H9 (cell line): ENCODE measurements around the gene ZNF653. TPM values are rescaled to one million over a fixed set of nuclear protein-coding genes. Genes with fewer than 3 reads are reported as not detected.

ENCODE experiments used
- DNase-seq: peaks from one replicate; pipeline ENCODE4 v3.0.0-alpha.2; 2017
- H2AFZ ChIP-seq: one replicate; pipeline ENCODE4 v1.6.1; 2013; ENCODE audit warnings: mild to moderate bottlenecking, low read length, control low read depth, moderate library complexity
- H2AK5ac ChIP-seq: 2 replicates; pipeline ENCODE4 v1.6.1; 2013; ENCODE audit warnings: low read length, control low read depth, mixed read lengths; ENCODE audit not compliant: insufficient read length
- H2BK120ac ChIP-seq: one replicate; pipeline ENCODE4 v1.6.1; 2013; ENCODE audit warnings: low read depth, mild to moderate bottlenecking, low read length, control low read depth, inconsistent platforms; ENCODE audit not compliant: poor library complexity, severe bottlenecking
- H2BK12ac ChIP-seq: 2 replicates; pipeline ENCODE4 v1.6.1; 2013; ENCODE audit warnings: low read length, control low read depth, mixed read lengths, low read depth; ENCODE audit not compliant: insufficient read length
- H2BK15ac ChIP-seq: 2 replicates; pipeline ENCODE4 v1.6.1; 2013; ENCODE audit warnings: low read depth, low read length, control low read depth
- H2BK20ac ChIP-seq: one replicate; pipeline ENCODE4 v1.6.1; 2013; ENCODE audit warnings: low read depth, mild to moderate bottlenecking, low read length, control low read depth, inconsistent platforms; ENCODE audit not compliant: poor library complexity, severe bottlenecking
- H2BK5ac ChIP-seq: 2 replicates; pipeline ENCODE4 v1.6.1; 2013; ENCODE audit warnings: low read length, control low read depth, mixed read lengths; ENCODE audit not compliant: insufficient read length
- H3K14ac ChIP-seq: 2 replicates; pipeline ENCODE4 v1.6.1; 2013; ENCODE audit warnings: low read length, control low read depth; ENCODE audit not compliant: insufficient read depth
- H3K18ac ChIP-seq: 2 replicates; pipeline ENCODE4 v1.6.1; 2013; ENCODE audit warnings: low read depth, mild to moderate bottlenecking, mixed read lengths, low read length, control low read depth; ENCODE audit not compliant: insufficient read length
- H3K23ac ChIP-seq: 2 replicates; pipeline ENCODE4 v1.6.1; 2013; ENCODE audit warnings: low read length, control low read depth, mixed read lengths, low read depth; ENCODE audit not compliant: insufficient read length
- H3K23me2 ChIP-seq: 2 replicates; pipeline ENCODE4 v1.6.1; 2013; ENCODE audit warnings: low read depth, mild to moderate bottlenecking, mixed read lengths, low read length, control low read depth; ENCODE audit not compliant: insufficient read length, poor library complexity, severe bottlenecking
- H3K27ac ChIP-seq: 2 replicates; pipeline ENCODE4 v1.5.1; 2013; ENCODE audit warnings: low read length, control low read depth, mixed read lengths, low read depth; ENCODE audit not compliant: insufficient read length
- H3K27me3 ChIP-seq: 2 replicates; pipeline ENCODE4 v1.6.1; 2013; ENCODE audit warnings: low read length, control low read depth, inconsistent platforms; ENCODE audit not compliant: insufficient read depth
- H3K4ac ChIP-seq: 2 replicates; pipeline ENCODE4 v1.6.1; 2013; ENCODE audit warnings: low read depth, mild to moderate bottlenecking, control low read depth, inconsistent platforms, low read length, moderate library complexity
- H3K4me1 ChIP-seq: 2 replicates; pipeline ENCODE4 v1.6.1; 2013; ENCODE audit warnings: low read length, control low read depth, inconsistent platforms; ENCODE audit not compliant: insufficient read depth
- H3K4me2 ChIP-seq: 2 replicates; pipeline ENCODE4 v1.6.1; 2013; ENCODE audit warnings: low read length, control low read depth, mixed read lengths; ENCODE audit not compliant: insufficient read length, insufficient read depth
- H3K56ac ChIP-seq: 2 replicates; pipeline ENCODE4 v1.6.1; 2013; ENCODE audit warnings: low read depth, mild to moderate bottlenecking, mixed read lengths, low read length, control low read depth; ENCODE audit not compliant: insufficient read length
- H3K79me1 ChIP-seq: 2 replicates; pipeline ENCODE4 v1.6.1; 2013; ENCODE audit warnings: low read depth, mild to moderate bottlenecking, moderate library complexity, low read length, control low read depth, inconsistent platforms; ENCODE audit not compliant: insufficient read depth, poor library complexity, severe bottlenecking
- H3K79me2 ChIP-seq: 2 replicates; pipeline ENCODE4 v1.6.1; 2013; ENCODE audit warnings: low read length, control low read depth, inconsistent platforms; ENCODE audit not compliant: insufficient read depth
- H3K9ac ChIP-seq: 2 replicates; pipeline ENCODE4 v1.6.1; 2013; ENCODE audit warnings: low read length, control low read depth, mixed read lengths; ENCODE audit not compliant: insufficient read length; ENCODE audit errors: extremely low read depth
- H3K9me3 ChIP-seq: one replicate; pipeline ENCODE4 v1.6.1; 2013; ENCODE audit warnings: low read depth, low read length, inconsistent platforms; ENCODE audit not compliant: control insufficient read depth
- H3T11ph ChIP-seq: one replicate; pipeline ENCODE4 v1.6.1; 2013; ENCODE audit warnings: mild to moderate bottlenecking, low read length, control low read depth, inconsistent platforms
- H4K20me1 ChIP-seq: one replicate; pipeline ENCODE4 v1.6.1; 2013; ENCODE audit not compliant: control insufficient read depth, insufficient read length, insufficient read depth
- H4K5ac ChIP-seq: 2 replicates; pipeline ENCODE4 v1.6.1; 2013; ENCODE audit warnings: low read depth, mild to moderate bottlenecking, mixed read lengths, low read length, control low read depth; ENCODE audit not compliant: insufficient read length
- H4K8ac ChIP-seq: replicated peaks from 2 replicates; pipeline ENCODE4 v1.6.1; 2013; ENCODE audit warnings: low read length, control low read depth, mixed read lengths, low read depth; ENCODE audit not compliant: insufficient read length
- H4K91ac ChIP-seq: 2 replicates; pipeline ENCODE4 v1.6.1; 2013; ENCODE audit warnings: low read depth, mild to moderate bottlenecking, moderate library complexity, mixed read lengths, low read length, control low read depth; ENCODE audit not compliant: insufficient read length
- H3K27ac Mint-ChIP-seq, 3 experiments: 2 replicates in 2 of 3; 3 replicates in 1 of 3; pipeline ENCODE4 v1.8.0; 2020 to 2021; ENCODE audit warnings: mixed read lengths in 3 of 3, mild to moderate bottlenecking in 1 of 3, moderate library complexity in 1 of 3
- H3K27me3 Mint-ChIP-seq: 2 replicates; pipeline ENCODE4 v1.8.0; 2021; ENCODE audit warnings: low read depth, mild to moderate bottlenecking, moderate library complexity, mixed read lengths
- H3K36me3 Mint-ChIP-seq, 3 experiments: 2 replicates in 2 of 3; 3 replicates in 1 of 3; pipeline ENCODE4 v1.8.0; 2020 to 2021; ENCODE audit warnings: low read depth in 3 of 3, mixed read lengths in 3 of 3; ENCODE audit not compliant: insufficient read depth in 1 of 3
- H3K4me1 Mint-ChIP-seq, 2 experiments: 2 replicates each; pipeline ENCODE4 v1.8.0; 2020; ENCODE audit warnings: mixed read lengths in 2 of 2
- H3K4me3 Mint-ChIP-seq, 2 experiments: 2 replicates in 1 of 2; 3 replicates in 1 of 2; pipeline ENCODE4 v1.8.0; 2020 to 2021; ENCODE audit warnings: mild to moderate bottlenecking in 2 of 2, mixed read lengths in 2 of 2, moderate library complexity in 1 of 2
- H3K9me3 Mint-ChIP-seq, 2 experiments: 2 replicates in 1 of 2; 3 replicates in 1 of 2; pipeline ENCODE4 v1.8.0; 2020; ENCODE audit warnings: mild to moderate bottlenecking in 2 of 2, mixed read lengths in 2 of 2, moderate library complexity in 1 of 2
- WGBS: extraction: QIAGEN DNeasy Blood & Tissue Kit; methylation state at CpG from one replicate; pipeline ENCODE4 v1.1.7; 2013; ENCODE audit warnings: missing lambda C conversion rate, low lambda C conversion rate, mixed read lengths; ENCODE audit not compliant: insufficient read length; ENCODE audit errors: extremely low coverage; 5-methylcytosine and 5-hydroxymethylcytosine counted together
- total RNA-seq: library from RNA; stranded (reverse); gene quantifications from 2 replicates; pipeline ENCODE4 v1.2.1, GENCODE V29; 2021
- TF ChIP-seq, protein P1 (sequence below): fragments of 200-600 bp; sonication (generic); conservative IDR thresholded peaks from 3 replicates; pipeline ENCODE4 v1.8.0; 2021; ENCODE audit warnings: antibody characterized with exemption, mild to moderate bottlenecking

Gene ZNF653
- total RNA-seq, 1 experiment from 2014 or later = 11.6 TPM

DNA sequence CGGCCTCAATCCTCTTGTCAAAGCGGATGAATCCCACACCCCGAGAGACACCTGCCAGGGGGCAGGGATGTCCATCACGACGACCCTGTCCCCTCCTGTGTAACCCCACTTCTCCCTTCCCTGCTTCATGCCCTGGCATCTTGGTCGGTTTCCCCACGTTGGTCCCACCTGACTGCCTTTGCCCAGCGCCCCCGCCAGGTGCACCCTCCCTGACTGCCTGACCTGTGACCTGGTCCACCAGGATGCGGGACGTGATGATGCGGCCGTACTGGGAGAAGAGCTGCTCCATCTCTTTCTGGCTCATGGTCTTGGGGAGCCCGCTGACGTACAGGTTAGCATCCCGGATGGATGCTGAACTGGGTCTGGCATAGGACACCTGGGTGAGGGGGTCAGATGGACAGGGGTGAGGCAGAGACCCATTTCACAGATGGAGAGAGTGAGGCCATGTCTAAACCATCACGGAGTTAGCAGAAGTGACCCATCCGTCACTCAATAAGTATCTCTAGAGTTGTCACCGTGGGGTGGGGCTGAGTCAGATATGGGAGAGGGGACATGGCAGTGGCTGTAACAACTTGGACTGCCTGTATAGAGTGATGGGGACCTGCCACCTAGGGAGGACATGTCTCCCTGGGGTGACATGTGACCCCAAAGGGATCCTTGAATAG lies 47.3 kb downstream of the ZNF653 start:
- no peaks in the 10 kb centered on the region for H3K23me2 ChIP-seq
- no peak overlapping the region for H3K27ac ChIP-seq
- no peak overlapping the region for H3T11ph ChIP-seq
- H3K9me3 ChIP-seq = no peaks in the 10 kb centered on the region
- H3K4me1 ChIP-seq = no peaks in the 10 kb centered on the region
- no peak overlapping the region for H3K4me2 ChIP-seq
- no peak overlapping the region for H2BK20ac ChIP-seq
- H3K79me2 ChIP-seq = no peaks in the 10 kb centered on the region
- Mint-ChIP-seq H3K27me3 (peaks cover 4% of the 10 kb centered on the region; the same call in 1 of the 2 replicates), H3K36me3 (no peaks in the 10 kb centered on the region), H3K4me1 (peaks cover 7 to 23% of the 10 kb centered on the region in 2 experiments), H3K27ac (no peak overlapping the region; a peak in 2 of 7 replicates), H3K9me3 (no peaks in the 10 kb centered on the region; a peak in 1 of 5 replicates), H3K4me3 (no peak overlapping the region)
- no peak overlapping the region for H4K91ac ChIP-seq
- no peak overlapping the region for H2AFZ ChIP-seq
- H2AK5ac ChIP-seq = no peak overlapping the region
- H3K18ac ChIP-seq = no peak overlapping the region
- no peak overlapping the region for H3K56ac ChIP-seq
- no peak overlapping the region for H2BK15ac ChIP-seq
- no peak for DNase-seq
- H4K5ac ChIP-seq = no peak overlapping the region
- H2BK5ac ChIP-seq = no peak overlapping the region
- no peak overlapping the region for H3K4ac ChIP-seq
- no CpG with 5 or more reads among the region's 19 CpGs for whole genome bisulfite sequencing
- H2BK12ac ChIP-seq = no peak overlapping the region
- no peaks in the 10 kb centered on the region for H3K27me3 ChIP-seq
- no peak overlapping the region for H3K9ac ChIP-seq
- H3K14ac ChIP-seq = no peak overlapping the region
- no peaks in the 10 kb centered on the region for H4K20me1 ChIP-seq
- no peak overlapping the region for H3K23ac ChIP-seq
- TF ChIP-seq, protein P1, sequence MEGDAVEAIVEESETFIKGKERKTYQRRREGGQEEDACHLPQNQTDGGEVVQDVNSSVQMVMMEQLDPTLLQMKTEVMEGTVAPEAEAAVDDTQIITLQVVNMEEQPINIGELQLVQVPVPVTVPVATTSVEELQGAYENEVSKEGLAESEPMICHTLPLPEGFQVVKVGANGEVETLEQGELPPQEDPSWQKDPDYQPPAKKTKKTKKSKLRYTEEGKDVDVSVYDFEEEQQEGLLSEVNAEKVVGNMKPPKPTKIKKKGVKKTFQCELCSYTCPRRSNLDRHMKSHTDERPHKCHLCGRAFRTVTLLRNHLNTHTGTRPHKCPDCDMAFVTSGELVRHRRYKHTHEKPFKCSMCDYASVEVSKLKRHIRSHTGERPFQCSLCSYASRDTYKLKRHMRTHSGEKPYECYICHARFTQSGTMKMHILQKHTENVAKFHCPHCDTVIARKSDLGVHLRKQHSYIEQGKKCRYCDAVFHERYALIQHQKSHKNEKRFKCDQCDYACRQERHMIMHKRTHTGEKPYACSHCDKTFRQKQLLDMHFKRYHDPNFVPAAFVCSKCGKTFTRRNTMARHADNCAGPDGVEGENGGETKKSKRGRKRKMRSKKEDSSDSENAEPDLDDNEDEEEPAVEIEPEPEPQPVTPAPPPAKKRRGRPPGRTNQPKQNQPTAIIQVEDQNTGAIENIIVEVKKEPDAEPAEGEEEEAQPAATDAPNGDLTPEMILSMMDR = no peak
- no peaks in the 10 kb centered on the region for H3K79me1 ChIP-seq
- no peak overlapping the region for H4K8ac ChIP-seq
- H2BK120ac ChIP-seq = no peak overlapping the region
